Measurements from ENCODE around the gene AGBL4.

- TF ChIP-seq CTCF (IDR thresholded peaks at IDR 0.05) (no peak), EP300 (IDR thresholded peaks at IDR 0.05) (no peak)
Measured at GRCh38 chr1:48946070-48946469, 1077.7 kb downstream of the AGBL4 start.
